Liver (tissue), 3 donors: Measurements from ENCODE around the gene LYST.

Experiments used
- CTCF ChIP-seq: fragments of 150-350 bp; IDR thresholded peaks from 2 replicates; pipeline ENCODE4 v1.5.1; 2017; ENCODE audit warnings: improper control_type of control experiment, low read depth, low read length; ENCODE audit not compliant: missing input control
- EGR1 ChIP-seq, 2 donors: IDR thresholded peaks; 2 replicates each; pipeline ENCODE4 v1.6.1; 2016 to 2018; ENCODE audit warnings: antibody characterized with exemption in 2 of 2, low read depth in 2 of 2
- GABPA ChIP-seq, 2 donors: IDR thresholded peaks in 1 of 2; conservative IDR thresholded peaks in 1 of 2; 2 replicates each; pipeline ENCODE4 v1.6.1; 2016; ENCODE audit warnings: antibody characterized with exemption in 2 of 2, mild to moderate bottlenecking in 1 of 2, moderate library complexity in 1 of 2
- HNF4A ChIP-seq, 2 donors: conservative IDR thresholded peaks; 2 replicates each; pipeline ENCODE4 v1.6.1; 2016; ENCODE audit warnings: antibody characterized with exemption in 2 of 2, mild to moderate bottlenecking in 2 of 2
- HNF4G ChIP-seq: IDR thresholded peaks from 2 replicates; pipeline ENCODE4 v1.6.1; 2016; ENCODE audit warnings: antibody characterized with exemption
- RAD21 ChIP-seq, 2 donors: IDR thresholded peaks; 2 replicates each; pipeline ENCODE4 v1.6.1; 2016; ENCODE audit warnings: antibody characterized with exemption in 2 of 2, mild to moderate bottlenecking in 2 of 2
- RXRA ChIP-seq, 2 donors: IDR thresholded peaks; 2 replicates each; pipeline ENCODE4 v1.6.1; 2017 to 2018; ENCODE audit warnings: antibody characterized with exemption in 2 of 2, mild to moderate bottlenecking in 1 of 2
- SP1 ChIP-seq: IDR thresholded peaks from 2 replicates; pipeline ENCODE4 v1.6.1; 2018; ENCODE audit warnings: antibody characterized with exemption, mild to moderate bottlenecking
- TAF1 ChIP-seq: conservative IDR thresholded peaks from 2 replicates; pipeline ENCODE4 v1.6.1; 2016; ENCODE audit warnings: antibody characterized with exemption, mild to moderate bottlenecking
- ZBTB33 ChIP-seq: IDR thresholded peaks from 2 replicates; pipeline ENCODE4 v1.6.1; 2016; ENCODE audit warnings: antibody characterized with exemption
- donor health status: healthy.
- donor health status: healthy.

GRCh38 chr1:235725434-235725833, 141.3 kb downstream of the LYST start:
- TF ChIP-seq CTCF (no peak), EGR1 (IDR thresholded peaks at IDR 0.05; ENCODE audit: low read depth in 2 of 2) (no peak), SP1 (no peak), HNF4A (conservative IDR thresholded peaks at IDR 0.05) (no peak), ZBTB33 (no peak), RXRA (IDR thresholded peaks at IDR 0.05) (no peak), GABPA (IDR thresholded peaks at IDR 0.05 in 1 of 2, conservative IDR thresholded peaks at IDR 0.05 in 1 of 2) (no peak), TAF1 (no peak), RAD21 (IDR thresholded peaks at IDR 0.05) (no peak), HNF4G (no peak)
